NB4 (cell line): ENCODE measurements around the gene A1BG.

ENCODE experiments used
- POLR2A ChIP-seq: IDR thresholded peaks from 2 replicates; pipeline ENCODE4 v1.6.1; 2011; ENCODE audit warnings: mild to moderate bottlenecking; ENCODE audit not compliant: insufficient read length; ENCODE audit errors: extremely low read depth
- TF ChIP-seq, protein P1 (sequence below): IDR thresholded peaks from one replicate; pipeline ENCODE4 v1.5.1; 2012; ENCODE audit warnings: low read depth, low read length

DNA sequence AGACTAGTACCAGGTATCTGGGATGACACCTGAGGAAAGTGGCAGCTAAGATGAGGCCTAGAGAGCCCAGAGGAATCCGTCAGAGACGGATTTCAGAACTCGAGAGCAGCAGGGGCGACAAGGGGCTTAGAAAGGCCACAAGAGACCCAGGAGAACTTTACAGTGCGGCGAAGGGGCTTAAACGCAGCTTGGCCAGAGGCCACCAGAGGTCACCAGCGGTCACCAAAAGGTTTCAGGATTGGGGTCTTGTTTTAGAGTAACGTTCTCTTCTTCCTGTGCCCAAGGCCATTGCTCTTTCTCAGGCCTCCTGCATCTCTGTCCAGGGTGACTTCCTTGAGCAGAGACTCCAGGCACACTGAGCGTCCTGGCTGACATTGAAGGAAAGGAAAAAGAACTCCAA is 24.3 kb downstream of the A1BG start:
- TF ChIP-seq, protein P1, sequence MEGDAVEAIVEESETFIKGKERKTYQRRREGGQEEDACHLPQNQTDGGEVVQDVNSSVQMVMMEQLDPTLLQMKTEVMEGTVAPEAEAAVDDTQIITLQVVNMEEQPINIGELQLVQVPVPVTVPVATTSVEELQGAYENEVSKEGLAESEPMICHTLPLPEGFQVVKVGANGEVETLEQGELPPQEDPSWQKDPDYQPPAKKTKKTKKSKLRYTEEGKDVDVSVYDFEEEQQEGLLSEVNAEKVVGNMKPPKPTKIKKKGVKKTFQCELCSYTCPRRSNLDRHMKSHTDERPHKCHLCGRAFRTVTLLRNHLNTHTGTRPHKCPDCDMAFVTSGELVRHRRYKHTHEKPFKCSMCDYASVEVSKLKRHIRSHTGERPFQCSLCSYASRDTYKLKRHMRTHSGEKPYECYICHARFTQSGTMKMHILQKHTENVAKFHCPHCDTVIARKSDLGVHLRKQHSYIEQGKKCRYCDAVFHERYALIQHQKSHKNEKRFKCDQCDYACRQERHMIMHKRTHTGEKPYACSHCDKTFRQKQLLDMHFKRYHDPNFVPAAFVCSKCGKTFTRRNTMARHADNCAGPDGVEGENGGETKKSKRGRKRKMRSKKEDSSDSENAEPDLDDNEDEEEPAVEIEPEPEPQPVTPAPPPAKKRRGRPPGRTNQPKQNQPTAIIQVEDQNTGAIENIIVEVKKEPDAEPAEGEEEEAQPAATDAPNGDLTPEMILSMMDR, result peak; percentile 39
- no peak for TF ChIP-seq POLR2A
